Ovary (tissue), 9 donors: ENCODE results near the gene LYRM7. TPM values are rescaled to one million over a fixed set of nuclear protein-coding genes. Genes with fewer than 3 reads are reported as not detected.
"Not testable (repeated sequence)": the region's sequence is repeated elsewhere in the genome, so short reads cannot be mapped to it uniquely, and the experiment has no call there.

ENCODE experiments used
- DNase-seq, 5 donors: peaks; one replicate each; pipeline ENCODE4 v3.0.0-alpha.2; 2019 to 2020
- H3K27ac ChIP-seq, 2 donors: fragments of 200-600 bp; one replicate each; pipeline versions ENCODE4 v1.5.1 to v1.8.0; 2019 to 2022
- H3K27me3 ChIP-seq: fragments of 200-600 bp; one replicate; pipeline ENCODE4 v1.8.0; 2022
- H3K36me3 ChIP-seq: fragments of 200-600 bp; sonication (generic); one replicate; pipeline ENCODE4 v1.5.1; 2019
- H3K4me1 ChIP-seq: one replicate; pipeline ENCODE4 v1.8.1; 2013; ENCODE audit warnings: mild to moderate bottlenecking, moderate library complexity; ENCODE audit not compliant: insufficient read depth
- H3K4me3 ChIP-seq: fragments of 200-600 bp; sonication (generic); one replicate; pipeline ENCODE4 v1.5.1; 2017
- H3K9me3 ChIP-seq, 2 donors: fragments of 200-600 bp in 1 of 2; sonication (generic) in 1 of 2; one replicate each; pipeline versions ENCODE4 v1.5.1 to v1.8.1; 2013 to 2019; ENCODE audit warnings: mild to moderate bottlenecking in 1 of 2, moderate library complexity in 1 of 2
- EP300 ChIP-seq: sonication (generic); formaldehyde crosslinking; IDR thresholded peaks from one replicate; pipeline ENCODE4 v1.6.1; 2017; ENCODE audit warnings: antibody characterized with exemption
- POLR2A ChIP-seq: fragments of 450-650 bp; IDR thresholded peaks from one replicate; pipeline ENCODE4 v1.6.1; 2017; ENCODE audit warnings: antibody characterized with exemption, mild to moderate bottlenecking, moderate library complexity
- WGBS, 3 donors: extraction: QIAGEN DNeasy Blood & Tissue Kit in 1 of 3; methylation state at CpG; one replicate each; pipeline versions ENCODE4 v1.1.5 to v1.1.7; 2013 to 2017; 5-methylcytosine and 5-hydroxymethylcytosine counted together
- intact Hi-C, 4 donors: fragments of 100-400 bp; cut with DNase I; formaldehyde crosslinking; loops; one replicate each; pipeline versions ENCODE4 v1.11.0 to v1.15.1; 2022 to 2023
- polyA plus RNA-seq, 2 donors: library from polyadenylated mRNA; stranded (reverse); fragments of 200-250 nt in 1 of 2; fragments of 350-450 nt in 1 of 2; fragmentation: Illumina TruSeq in 1 of 2; extraction: RNeasy Lipid Tissue Mini Kit (QIAGEN cat#74804) in 1 of 2; gene quantifications; one replicate each; pipeline ENCODE4 v1.2.3, GENCODE V29; 2013 to 2014
- total RNA-seq, 7 donors: library from RNA; depleted of rRNA in 2 of 7; stranded (reverse); fragments of >200 nt in 2 of 7; fragmentation: NEBNext Ultra II Directional in 3 of 7; extraction: Animal tissue kit (Norgen Biotek cat#: 25700) in 3 of 7; gene quantifications; one replicate each; pipeline versions ENCODE4 v1.1.0 to v1.2.4, GENCODE V29; 2016 to 2023
- TF ChIP-seq, protein P1 (sequence below), 3 donors: fragments of 450-650 bp in 2 of 3; fragments of 200-600 bp in 1 of 3; IDR thresholded peaks; one replicate each; pipeline versions ENCODE4 v1.5.1 to v1.8.0; 2016 to 2022; ENCODE audit warnings: antibody characterized with exemption in 3 of 3, mild to moderate bottlenecking in 1 of 3
- donor health status: DM: no; HTN: no; CAD: no; lungs with moderate emphysema.
- donor health status: DM: no; HTN: no; CAD: no.
- donor health status: Bipolar disorder and iron deficiency.
- donor health status: DM: yes; HTN: yes; CAD: no.
- donor health status: DM: no; HTN: no; CAD: no.
- donor health status: DM: yes; HTN: yes; CAD: no.

The LYRM7 gene
- total and polyA plus RNA-seq, 9 donors: 3.9 to 17.9 (median 9.0) TPM

DNA sequence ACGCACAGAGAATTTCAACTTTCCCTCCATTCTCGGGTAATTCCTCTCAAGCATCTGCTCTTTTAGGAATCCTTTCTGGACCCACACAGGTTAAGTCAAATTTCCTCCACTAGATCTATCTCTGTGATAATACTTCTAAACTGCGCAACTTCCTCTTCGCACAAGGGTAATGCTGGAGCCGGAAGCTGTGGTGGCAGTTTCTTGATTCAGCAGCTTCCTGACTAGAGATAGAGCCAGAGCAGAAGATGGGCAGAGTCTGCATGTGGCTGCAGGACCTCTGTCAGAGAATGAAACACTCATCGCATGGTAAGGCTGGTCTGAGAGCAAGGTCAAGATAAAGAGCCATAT lies 82.1 kb downstream of the LYRM7 start:
- TF ChIP-seq POLR2A (no peak), EP300 (no peak)
- TF ChIP-seq, protein P1, sequence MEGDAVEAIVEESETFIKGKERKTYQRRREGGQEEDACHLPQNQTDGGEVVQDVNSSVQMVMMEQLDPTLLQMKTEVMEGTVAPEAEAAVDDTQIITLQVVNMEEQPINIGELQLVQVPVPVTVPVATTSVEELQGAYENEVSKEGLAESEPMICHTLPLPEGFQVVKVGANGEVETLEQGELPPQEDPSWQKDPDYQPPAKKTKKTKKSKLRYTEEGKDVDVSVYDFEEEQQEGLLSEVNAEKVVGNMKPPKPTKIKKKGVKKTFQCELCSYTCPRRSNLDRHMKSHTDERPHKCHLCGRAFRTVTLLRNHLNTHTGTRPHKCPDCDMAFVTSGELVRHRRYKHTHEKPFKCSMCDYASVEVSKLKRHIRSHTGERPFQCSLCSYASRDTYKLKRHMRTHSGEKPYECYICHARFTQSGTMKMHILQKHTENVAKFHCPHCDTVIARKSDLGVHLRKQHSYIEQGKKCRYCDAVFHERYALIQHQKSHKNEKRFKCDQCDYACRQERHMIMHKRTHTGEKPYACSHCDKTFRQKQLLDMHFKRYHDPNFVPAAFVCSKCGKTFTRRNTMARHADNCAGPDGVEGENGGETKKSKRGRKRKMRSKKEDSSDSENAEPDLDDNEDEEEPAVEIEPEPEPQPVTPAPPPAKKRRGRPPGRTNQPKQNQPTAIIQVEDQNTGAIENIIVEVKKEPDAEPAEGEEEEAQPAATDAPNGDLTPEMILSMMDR (IDR thresholded peaks at IDR 0.05): no peak
- H3K27ac ChIP-seq: no peak overlapping the region
- H3K9me3 ChIP-seq: no peaks in the 10 kb centered on the region
- H3K4me1 ChIP-seq: peaks cover under 1% of the 10 kb centered on the region
- 72 to 88% (median 82%) methylated on average over 6 of the region's 6 CpGs for WGBS, 3 donors
- H3K36me3 ChIP-seq: no peaks in the 10 kb centered on the region
- H3K4me3 ChIP-seq: no peak overlapping the region
- no peaks in the 10 kb centered on the region for H3K27me3 ChIP-seq
- DNase-seq: no peak
- intact Hi-C loops: no loop called here

DNA sequence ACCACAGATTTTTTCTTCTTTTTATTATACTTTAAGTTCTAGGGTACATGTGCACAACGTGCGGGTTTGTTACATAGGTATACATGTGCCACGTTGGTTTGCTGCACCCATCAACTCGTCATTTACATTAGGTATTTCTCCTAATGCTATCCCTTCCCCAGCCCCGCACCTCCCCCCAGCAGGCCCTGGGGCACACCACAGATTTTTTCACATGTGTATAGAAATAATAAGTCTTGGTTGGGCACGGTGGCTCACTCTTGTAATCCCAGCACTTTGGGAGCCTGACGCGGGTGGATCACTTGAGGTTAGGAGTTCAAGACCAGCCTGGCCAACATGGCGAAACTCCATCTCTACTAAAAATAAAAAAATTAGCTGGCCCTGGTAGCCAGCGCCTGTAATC lies 83.3 kb downstream of the LYRM7 start:
- H3K36me3 ChIP-seq, intact Hi-C loops, H3K4me3 ChIP-seq, H3K4me1 ChIP-seq, H3K27me3 ChIP-seq, H3K27ac ChIP-seq, DNase-seq, H3K9me3 ChIP-seq: not testable (repeated sequence)
- WGBS, 3 donors: 93 to 95% (median 94%) methylated on average over 10 of the region's 10 CpGs

DNA sequence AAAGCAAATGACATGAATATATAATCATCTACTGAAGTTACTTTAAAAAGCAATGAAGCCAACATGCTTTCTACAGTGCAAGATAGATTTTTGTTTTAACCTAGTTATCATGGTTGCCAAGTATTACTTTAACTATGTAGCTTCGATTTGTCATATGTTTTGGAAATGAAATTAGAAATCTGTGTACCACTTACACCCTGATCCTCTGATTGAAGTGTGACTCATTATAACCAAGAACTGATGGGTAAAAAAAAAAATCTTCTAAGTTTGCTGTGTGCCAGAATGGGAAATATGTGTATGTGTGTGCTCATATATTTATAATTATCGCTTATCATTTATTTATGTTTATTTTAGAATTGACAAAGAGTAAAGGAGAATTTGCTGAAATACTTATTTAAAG lies 84.0 kb downstream of the LYRM7 start:
- H3K4me1 ChIP-seq: peaks cover 1% of the 10 kb centered on the region
- 82 to 87% (median 82%) methylated on average over 2 of the region's 2 CpGs for WGBS, 3 donors
- DNase-seq: no peak
- intact Hi-C loops: no loop called here
- H3K27me3 ChIP-seq: no peaks in the 10 kb centered on the region
- TF ChIP-seq, protein P1 (IDR thresholded peaks at IDR 0.05): no peak
- TF ChIP-seq POLR2A: no peak
- no peak for TF ChIP-seq EP300
- H3K9me3 ChIP-seq: no peaks in the 10 kb centered on the region
- no peaks in the 10 kb centered on the region for H3K36me3 ChIP-seq
- H3K4me3 ChIP-seq: no peak overlapping the region
- H3K27ac ChIP-seq: no peak overlapping the region

Other genes with a start within 250 kb of the LYRM7 start
- gene HINT1, start 5.7 kb upstream of the LYRM7 start, total RNA-seq: 100 to 1,000 TPM; 103 to 199 (median 144) TPM
- gene HINT1, start 5.7 kb upstream of the LYRM7 start, polyA plus RNA-seq: 100 to 1,000 TPM; 148 to 240 TPM
- gene CDC42SE2, start 93.1 kb downstream of the LYRM7 start, total RNA-seq: 10 to 100 TPM; 18.0 to 37.6 (median 23.7) TPM
- gene CDC42SE2, start 93.1 kb downstream of the LYRM7 start, polyA plus RNA-seq: 10 to 100 TPM; 22.0 to 26.8 TPM